ENCODE results near the gene LRRC37B.
"Not testable (repeated sequence)": the region's sequence is repeated elsewhere in the genome, so short reads cannot be mapped to it uniquely, and the experiment has no call there.

Gene LRRC37B

GRCh38 chr17:32033812-32034211 lies 26.6 kb downstream of the LRRC37B start:
- DNase-seq (ENCODE audit: low read depth); H3K4me3 ChIP-seq (ENCODE audit: low read depth, low read length): not testable (repeated sequence)

- not testable (repeated sequence) for H3K4me3 ChIP-seq (ENCODE audit: low read depth, low read length); DNase-seq (ENCODE audit: low read depth)
These were observed 33.1 kb downstream of the LRRC37B start for GRCh38 chr17:32040246-32040645.

GRCh38 chr17:32041306-32041875 lies 34.2 kb downstream of the LRRC37B start:
- not testable (repeated sequence) for H3K4me3 ChIP-seq (ENCODE audit: low read depth, low read length); DNase-seq (ENCODE audit: low read depth)

GRCh38 chr17:32042266-32042665 lies 35.1 kb downstream of the LRRC37B start:
- DNase-seq (ENCODE audit: low read depth); H3K4me3 ChIP-seq (ENCODE audit: low read depth, low read length): not testable (repeated sequence)

- H3K4me3 ChIP-seq (ENCODE audit: low read depth, low read length): not testable (repeated sequence)
- DNase-seq (ENCODE audit: low read depth): peak; percentile 16
These were observed 38.4 kb downstream of the LRRC37B start for GRCh38 chr17:32045611-32046010.

GRCh38 chr17:32047663-32048062 lies 40.5 kb downstream of the LRRC37B start:
- not testable (repeated sequence) for DNase-seq (ENCODE audit: low read depth); H3K4me3 ChIP-seq (ENCODE audit: low read depth, low read length)

- not testable (repeated sequence) for H3K4me3 ChIP-seq (ENCODE audit: low read depth, low read length); DNase-seq (ENCODE audit: low read depth)
These were observed 47.8 kb downstream of the LRRC37B start for GRCh38 chr17:32054985-32055384.

GRCh38 chr17:32055425-32055824 lies 48.2 kb downstream of the LRRC37B start:
- not testable (repeated sequence) for H3K4me3 ChIP-seq (ENCODE audit: low read depth, low read length); DNase-seq (ENCODE audit: low read depth)

- not testable (repeated sequence) for DNase-seq (ENCODE audit: low read depth); H3K4me3 ChIP-seq (ENCODE audit: low read depth, low read length)
These were observed 49.3 kb downstream of the LRRC37B start for GRCh38 chr17:32056500-32056899.

- not testable (repeated sequence) for DNase-seq (ENCODE audit: low read depth); H3K4me3 ChIP-seq (ENCODE audit: low read depth, low read length)
These were observed 50.4 kb downstream of the LRRC37B start for GRCh38 chr17:32057460-32058105.

- DNase-seq (ENCODE audit: low read depth); H3K4me3 ChIP-seq (ENCODE audit: low read depth, low read length): not testable (repeated sequence)
These were observed 53.5 kb downstream of the LRRC37B start for GRCh38 chr17:32060695-32061094.

- H3K4me3 ChIP-seq (ENCODE audit: low read depth, low read length); DNase-seq (ENCODE audit: low read depth): not testable (repeated sequence)
These were observed 54.7 kb downstream of the LRRC37B start for GRCh38 chr17:32061840-32062239.

- DNase-seq (ENCODE audit: low read depth): peak; percentile 1
- not testable (repeated sequence) for H3K4me3 ChIP-seq (ENCODE audit: low read depth, low read length)
These were observed 56.9 kb downstream of the LRRC37B start for GRCh38 chr17:32064091-32064490.

- H3K4me3 ChIP-seq (ENCODE audit: low read depth, low read length): not testable (repeated sequence)
These were observed 59.0 kb downstream of the LRRC37B start for GRCh38 chr17:32066123-32066680.

GRCh38 chr17:32066863-32067642 lies 59.9 kb downstream of the LRRC37B start:
- not testable (repeated sequence) for H3K4me3 ChIP-seq (ENCODE audit: low read depth, low read length); DNase-seq (ENCODE audit: low read depth)

More at GRCh38 chr17:32066123-32066680, 59.0 kb downstream of the LRRC37B start:
- DNase-seq (ENCODE audit: low read depth): not testable (repeated sequence)

- DNase-seq (ENCODE audit: low read depth): peak; percentile 13
- H3K4me3 ChIP-seq (ENCODE audit: low read depth, low read length): not testable (repeated sequence)
These were observed 61.9 kb downstream of the LRRC37B start for GRCh38 chr17:32069067-32069466.

- DNase-seq (ENCODE audit: low read depth); H3K4me3 ChIP-seq (ENCODE audit: low read depth, low read length): not testable (repeated sequence)
These were observed 64.8 kb downstream of the LRRC37B start for GRCh38 chr17:32071961-32072360.

- DNase-seq (ENCODE audit: low read depth); H3K4me3 ChIP-seq (ENCODE audit: low read depth, low read length): not testable (repeated sequence)
These were observed 65.9 kb downstream of the LRRC37B start for GRCh38 chr17:32073131-32073530.

- not testable (repeated sequence) for H3K4me3 ChIP-seq (ENCODE audit: low read depth, low read length); DNase-seq (ENCODE audit: low read depth)
These were observed 72.6 kb downstream of the LRRC37B start for GRCh38 chr17:32079753-32080152.

GRCh38 chr17:32083550-32083979 lies 76.4 kb downstream of the LRRC37B start:
- not testable (repeated sequence) for DNase-seq (ENCODE audit: low read depth)
- peak overlapping the region; percentile 40 for H3K4me3 ChIP-seq (ENCODE audit: low read depth, low read length)
